Dermis blood vessel endothelial cell (primary cell): ENCODE results near the gene ADIG. TPM values are rescaled to one million over a fixed set of nuclear protein-coding genes. Genes with fewer than 3 reads are reported as not detected.

Experiments
- DNase-seq: peaks from one replicate; pipeline ENCODE4 v3.0.0; 2010
- total RNA-seq: library from RNA; depleted of rRNA; stranded (reverse); fragments of >200 nt; gene quantifications from 2 replicates; pipeline ENCODE4 v1.2.3, GENCODE V29; 2014

The ADIG gene
- total RNA-seq, 1 donor from 2014 or later = not detected

- DNase-seq = peak; percentile 73
These were observed 52.6 kb downstream of the ADIG start for GRCh38 chr20:38633577-38634093.

GRCh38 chr20:38635721-38636288 lies 54.8 kb downstream of the ADIG start:
- DNase-seq = peak; percentile 15

Other genes starting within 250 kb of the ADIG start
- 0.05 TPM in 1 of 2 replicates, not detected in the other for gene LBP, start 234.7 kb upstream of the ADIG start, total RNA-seq
- gene SNHG17, start 145.9 kb upstream of the ADIG start, total RNA-seq = 6.7 and 11.6 TPM in 2 replicates
- 28.4 and 29.1 TPM in 2 replicates for gene RALGAPB, start 108.4 kb upstream of the ADIG start, total RNA-seq
- 0.09 TPM in 1 of 2 replicates, not detected in the other for gene ARHGAP40, start 20.6 kb downstream of the ADIG start, total RNA-seq
- 0.05 TPM in 1 of 2 replicates, not detected in the other for gene SLC32A1, start 143.3 kb downstream of the ADIG start, total RNA-seq
- 9.7 and 14.1 TPM in 2 replicates for gene ACTR5, start 167.3 kb downstream of the ADIG start, total RNA-seq
- 247 and 304 TPM in 2 replicates for gene PPP1R16B, start 224.5 kb downstream of the ADIG start, total RNA-seq